AG04449 (cell line): Measurements from ENCODE around the gene PTPRG.

ENCODE experiments used
- CTCF ChIA-PET: fragments of 350-600 bp; formaldehyde crosslinking; extraction: SDS; loops from one replicate; lab custom pipeline; 2021; ENCODE audit warnings: antibody characterized with exemption; lab: Yijun Ruan, JAX
- POLR2A ChIA-PET: fragments of 400-600, 350-600 bp; formaldehyde crosslinking; extraction: SDS; loops from one replicate; lab custom pipeline; 2020; ENCODE audit warnings: antibody characterized with exemption, inconsistent platforms; lab: Yijun Ruan, JAX
- DNase-seq: peaks from one replicate; pipeline ENCODE4 v3.0.0-alpha.2; 2010; ENCODE audit warnings: low read depth, low spot score
- H3K4me3 ChIP-seq: 2 replicates; pipeline ENCODE4 v1.5.1; 2011; ENCODE audit warnings: low read depth, mild to moderate bottlenecking, control low read depth, low read length
- CTCF ChIP-seq: IDR thresholded peaks from one replicate; pipeline ENCODE4 v1.5.1; 2011; ENCODE audit warnings: mild to moderate bottlenecking, moderate library complexity, low read length, control low read depth, inconsistent platforms; ENCODE audit not compliant: insufficient read depth; ENCODE audit errors: missing control alignments

The PTPRG gene

DNA sequence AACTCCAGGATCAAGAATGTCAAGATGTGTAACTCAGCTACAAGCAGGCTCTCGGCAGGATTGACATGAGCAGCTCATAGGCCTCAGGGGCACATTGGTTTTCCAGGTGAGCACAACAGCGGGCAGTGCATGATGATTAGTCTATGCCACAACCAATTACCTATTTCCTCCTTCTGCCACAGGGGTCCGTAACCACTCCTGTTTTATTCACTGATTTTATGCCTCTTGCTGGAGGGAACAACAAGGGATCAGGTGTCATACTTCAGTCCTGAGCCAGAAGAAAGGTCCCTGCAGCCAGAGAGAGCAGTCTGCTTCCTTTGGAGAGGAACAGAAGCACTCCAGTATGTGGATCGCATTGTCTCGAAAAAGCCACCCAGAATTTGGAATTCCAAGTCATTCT, 35.1 kb upstream of the PTPRG start:
- H3K4me3 ChIP-seq, result no peak overlapping the region
- ChIA-PET POLR2A (no interaction called here), CTCF (no interaction called here)
- TF ChIP-seq CTCF, result no peak
- no peak for DNase-seq

GRCh38 chr3:61527011-61527410, 34.4 kb upstream of the PTPRG start:
- CTCF ChIA-PET, result no interaction called here
- no peak for TF ChIP-seq CTCF
- DNase-seq, result no peak
- no peak overlapping the region for H3K4me3 ChIP-seq
- POLR2A ChIA-PET, result no interaction called here

DNA sequence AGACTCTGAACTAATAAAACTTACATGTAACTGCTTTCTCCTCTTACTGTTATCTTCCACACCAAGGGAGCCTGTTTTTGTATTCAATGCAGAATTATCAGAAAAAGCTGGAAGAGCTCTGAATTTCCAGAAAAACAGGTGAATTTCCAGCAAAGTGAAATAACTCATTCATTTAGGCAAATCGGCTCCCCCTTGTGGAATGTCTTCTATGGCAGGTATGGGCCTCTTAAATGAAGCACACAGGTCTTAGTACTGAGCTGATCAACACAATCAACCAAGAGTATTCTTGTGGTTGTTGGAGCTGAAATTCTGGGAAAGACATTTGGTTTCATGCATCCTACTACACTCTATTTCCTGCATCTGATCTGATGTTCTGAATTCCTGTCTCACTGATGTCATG, 31.0 kb upstream of the PTPRG start:
- DNase-seq, result no peak
- ChIA-PET CTCF (interaction anchor here (0.6 to 2.0 kb wide), 6 partner anchors 9 to 778 kb away, joined by 3 to 7 read pairs (median 3); no protein-coding TSS in a partner anchor), POLR2A (no interaction called here)
- no peak overlapping the region for H3K4me3 ChIP-seq
- TF ChIP-seq CTCF, result peak; percentile 31

- no peak for TF ChIP-seq CTCF
- ChIA-PET CTCF (interaction anchor here (1.2 kb wide), 1 partner anchor 656 kb away, joined by 3 read pairs; no protein-coding TSS in a partner anchor), POLR2A (no interaction called here)
- no peak for DNase-seq
- H3K4me3 ChIP-seq, result no peak overlapping the region
These were observed 29.8 kb upstream of the PTPRG start for GRCh38 chr3:61531528-61531927.

DNA sequence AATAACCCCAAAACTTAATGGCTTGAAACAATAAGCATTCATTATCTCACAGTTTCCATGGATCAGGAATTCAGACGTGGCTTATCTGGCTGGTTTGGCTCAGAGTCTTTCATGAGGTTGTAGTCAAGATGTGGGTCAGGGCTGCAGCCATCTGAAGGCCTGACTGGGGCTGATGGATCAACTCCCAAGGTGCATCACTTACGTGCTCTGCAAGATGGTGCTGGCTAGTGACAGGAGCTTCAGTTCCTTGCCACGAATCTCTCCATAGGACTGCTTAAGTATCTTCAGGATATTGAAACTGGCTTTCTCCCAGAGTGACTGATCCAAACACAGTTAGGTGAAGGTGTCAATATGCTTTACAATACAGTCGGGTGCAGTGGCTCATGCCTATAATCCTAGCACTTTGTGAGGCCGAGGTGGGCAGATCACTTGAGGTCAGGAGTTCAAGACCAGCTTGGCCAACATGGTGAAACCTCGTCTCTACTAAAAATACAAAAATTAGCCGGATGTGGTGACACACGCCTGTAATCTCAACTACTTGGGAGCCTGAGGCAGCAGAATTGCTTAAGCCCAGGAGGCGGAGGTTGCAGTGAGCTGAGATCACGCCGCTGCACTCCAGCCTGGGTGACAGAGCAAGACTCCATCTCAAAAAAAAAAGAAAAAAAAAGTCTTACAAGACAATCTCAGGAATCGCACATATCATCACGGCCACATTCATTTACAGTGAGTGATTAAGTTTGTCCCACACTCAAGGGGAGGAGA, 28.5 kb upstream of the PTPRG start:
- ChIA-PET POLR2A (no interaction called here), CTCF (interaction anchor here (1.2 kb wide), 1 partner anchor 655 kb away, joined by 3 read pairs; no protein-coding TSS in a partner anchor)
- no peak overlapping the region for H3K4me3 ChIP-seq
- no peak for DNase-seq
- TF ChIP-seq CTCF, result no peak

DNA sequence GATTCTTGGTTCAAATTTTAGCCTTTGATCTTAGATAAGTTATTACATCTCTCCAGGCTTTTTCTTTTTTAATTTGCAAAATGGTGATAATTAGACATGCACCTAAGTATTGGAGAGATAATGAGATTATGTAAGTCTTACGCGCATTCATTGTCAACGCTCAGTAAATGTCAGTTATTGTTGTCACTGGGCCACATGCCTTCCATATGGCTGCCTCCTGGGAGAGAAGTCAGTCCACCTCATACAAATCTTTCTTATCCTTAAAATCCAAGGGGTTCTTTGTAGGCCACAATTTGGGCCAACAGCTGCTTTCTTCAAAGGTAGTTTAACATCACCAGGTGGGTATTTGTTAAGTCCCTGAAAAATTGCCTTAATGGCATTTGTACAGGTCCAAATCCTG, 25.5 kb upstream of the PTPRG start:
- no peak overlapping the region for H3K4me3 ChIP-seq
- CTCF ChIA-PET, result no interaction called here
- POLR2A ChIA-PET, result interaction anchor here (1.0 kb wide), 1 partner anchor 26 kb away, joined by 3 read pairs; the partner anchor contains the start of gene PTPRG
- no peak for TF ChIP-seq CTCF
- DNase-seq, result no peak
